K562 (cell line): Measurements from ENCODE around the gene CUL3.

Experiments used
- EGR1 ChIP-seq: fragments of 450-650 bp; conservative IDR thresholded peaks from 2 replicates; pipeline ENCODE4 v1.6.1; 2017; ENCODE audit warnings: mild to moderate bottlenecking
- ESRRA ChIP-seq: fragments of 450-650 bp; IDR thresholded peaks from 2 replicates; pipeline ENCODE4 v1.6.1; 2014; ENCODE audit warnings: low read depth, mild to moderate bottlenecking, moderate library complexity, borderline replicate concordance
- MXI1 ChIP-seq: IDR thresholded peaks from 2 replicates; pipeline ENCODE4 v1.6.1; 2011; ENCODE audit warnings: low read depth, mild to moderate bottlenecking, improper control_type of control experiment, low read length
- POLR2A ChIP-seq: fragments of 450-650 bp; conservative IDR thresholded peaks from 2 replicates; pipeline ENCODE4 v1.6.1; 2016
- TF ChIP-seq, protein P1 (sequence below), 3 experiments: IDR thresholded peaks in 2 of 3; conservative IDR thresholded peaks in 1 of 3; 2 replicates each; pipeline ENCODE4 v1.5.1; 2011 to 2012; ENCODE audit warnings: low read length in 3 of 3, mild to moderate bottlenecking in 3 of 3, control low read depth in 2 of 3, improper control_type of control experiment in 1 of 3, inconsistent platforms in 1 of 3, low read depth in 1 of 3, mixed read lengths in 1 of 3, moderate library complexity in 1 of 3; ENCODE audit not compliant: insufficient read depth in 2 of 3

DNA sequence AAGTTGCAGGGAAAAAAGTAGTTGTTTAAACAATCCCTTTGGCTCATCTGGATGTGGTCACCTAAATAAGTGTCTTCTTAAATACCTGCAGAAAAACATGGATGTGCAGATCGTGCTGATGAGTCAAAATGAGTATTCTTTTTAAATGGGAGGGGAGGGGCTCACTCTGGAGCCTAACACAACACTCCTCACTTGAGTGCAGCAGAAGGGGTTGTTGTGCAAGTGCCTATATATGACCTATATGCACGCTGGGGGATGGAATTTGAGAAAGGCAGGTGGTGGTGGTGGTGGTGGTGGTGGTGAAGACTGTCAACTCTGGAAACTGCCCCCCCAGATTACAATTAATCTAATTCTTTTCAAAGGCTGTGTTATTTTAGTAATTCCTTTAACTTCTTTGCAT is 105.3 kb downstream of the CUL3 start:
- TF ChIP-seq, protein P1, sequence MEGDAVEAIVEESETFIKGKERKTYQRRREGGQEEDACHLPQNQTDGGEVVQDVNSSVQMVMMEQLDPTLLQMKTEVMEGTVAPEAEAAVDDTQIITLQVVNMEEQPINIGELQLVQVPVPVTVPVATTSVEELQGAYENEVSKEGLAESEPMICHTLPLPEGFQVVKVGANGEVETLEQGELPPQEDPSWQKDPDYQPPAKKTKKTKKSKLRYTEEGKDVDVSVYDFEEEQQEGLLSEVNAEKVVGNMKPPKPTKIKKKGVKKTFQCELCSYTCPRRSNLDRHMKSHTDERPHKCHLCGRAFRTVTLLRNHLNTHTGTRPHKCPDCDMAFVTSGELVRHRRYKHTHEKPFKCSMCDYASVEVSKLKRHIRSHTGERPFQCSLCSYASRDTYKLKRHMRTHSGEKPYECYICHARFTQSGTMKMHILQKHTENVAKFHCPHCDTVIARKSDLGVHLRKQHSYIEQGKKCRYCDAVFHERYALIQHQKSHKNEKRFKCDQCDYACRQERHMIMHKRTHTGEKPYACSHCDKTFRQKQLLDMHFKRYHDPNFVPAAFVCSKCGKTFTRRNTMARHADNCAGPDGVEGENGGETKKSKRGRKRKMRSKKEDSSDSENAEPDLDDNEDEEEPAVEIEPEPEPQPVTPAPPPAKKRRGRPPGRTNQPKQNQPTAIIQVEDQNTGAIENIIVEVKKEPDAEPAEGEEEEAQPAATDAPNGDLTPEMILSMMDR (IDR thresholded peaks at IDR 0.05 in 2 of 3, conservative IDR thresholded peaks at IDR 0.05 in 1 of 3; ENCODE audit: insufficient read depth in 2 of 3, low read depth in 1 of 3, low read length in 3 of 3) = no peak
- TF ChIP-seq ESRRA (no peak), MXI1 (no peak), POLR2A (no peak), EGR1 (no peak)
